Breast epithelium (tissue), 3 donors: Measurements from ENCODE around the gene ZNF266.

Experiments used
- POLR2AphosphoS5 ChIP-seq, 3 donors: sonication (generic); formaldehyde crosslinking; IDR thresholded peaks; one replicate each; pipeline ENCODE4 v1.6.1; 2017; ENCODE audit warnings: antibody characterized with exemption in 3 of 3
- TF ChIP-seq, protein P1 (sequence below), 3 donors: fragments of 450-650 bp; IDR thresholded peaks; one replicate each; pipeline ENCODE4 v1.5.1; 2016 to 2017; ENCODE audit warnings: antibody characterized with exemption in 3 of 3, mild to moderate bottlenecking in 3 of 3, moderate library complexity in 3 of 3

DNA sequence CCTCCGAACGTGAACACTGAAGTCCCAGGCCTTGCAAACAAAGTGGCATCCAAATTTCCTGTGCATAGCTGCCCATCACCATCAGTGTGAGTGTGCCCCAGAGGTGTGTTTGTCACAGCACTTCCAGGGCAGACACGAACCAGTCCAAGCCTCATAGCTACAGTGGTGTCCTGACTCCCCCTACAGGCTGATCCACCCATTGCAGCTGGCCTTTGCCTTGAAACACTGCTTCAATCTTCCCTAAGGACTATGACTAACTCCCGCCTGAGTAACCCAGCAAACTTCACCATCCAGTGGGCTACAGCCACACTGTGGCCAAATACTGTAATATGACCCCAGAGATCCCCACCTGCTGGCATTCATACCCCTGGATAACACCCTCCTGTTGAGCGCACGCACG lies 3.9 kb downstream of the ZNF266 start:
- TF ChIP-seq, protein P1, sequence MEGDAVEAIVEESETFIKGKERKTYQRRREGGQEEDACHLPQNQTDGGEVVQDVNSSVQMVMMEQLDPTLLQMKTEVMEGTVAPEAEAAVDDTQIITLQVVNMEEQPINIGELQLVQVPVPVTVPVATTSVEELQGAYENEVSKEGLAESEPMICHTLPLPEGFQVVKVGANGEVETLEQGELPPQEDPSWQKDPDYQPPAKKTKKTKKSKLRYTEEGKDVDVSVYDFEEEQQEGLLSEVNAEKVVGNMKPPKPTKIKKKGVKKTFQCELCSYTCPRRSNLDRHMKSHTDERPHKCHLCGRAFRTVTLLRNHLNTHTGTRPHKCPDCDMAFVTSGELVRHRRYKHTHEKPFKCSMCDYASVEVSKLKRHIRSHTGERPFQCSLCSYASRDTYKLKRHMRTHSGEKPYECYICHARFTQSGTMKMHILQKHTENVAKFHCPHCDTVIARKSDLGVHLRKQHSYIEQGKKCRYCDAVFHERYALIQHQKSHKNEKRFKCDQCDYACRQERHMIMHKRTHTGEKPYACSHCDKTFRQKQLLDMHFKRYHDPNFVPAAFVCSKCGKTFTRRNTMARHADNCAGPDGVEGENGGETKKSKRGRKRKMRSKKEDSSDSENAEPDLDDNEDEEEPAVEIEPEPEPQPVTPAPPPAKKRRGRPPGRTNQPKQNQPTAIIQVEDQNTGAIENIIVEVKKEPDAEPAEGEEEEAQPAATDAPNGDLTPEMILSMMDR (IDR thresholded peaks at IDR 0.05), result no peak
- no peak for TF ChIP-seq POLR2AphosphoS5 (IDR thresholded peaks at IDR 0.05)
